ENCODE measurements around the gene ZNF423.

The ZNF423 gene

GRCh38 chr16:49623501-49624266 lies 232.2 kb downstream of the ZNF423 start:
- no peak for DNase-seq (ENCODE audit: low spot score)
- in situ Hi-C loops (cut with MboI; ENCODE audit: low sequenced_read_pairs, unreplicated experiment) = no loop called here
- no peak for TF ChIP-seq CTCF (IDR thresholded peaks at IDR 0.05; ENCODE audit: borderline replicate concordance, control extremely low read depth, extremely low read depth, insufficient read depth, missing control alignments)

- in situ Hi-C loops (cut with MboI; ENCODE audit: low sequenced_read_pairs, unreplicated experiment) = no loop called here
- DNase-seq (ENCODE audit: low spot score) = no peak
- TF ChIP-seq CTCF (IDR thresholded peaks at IDR 0.05; ENCODE audit: borderline replicate concordance, control extremely low read depth, extremely low read depth, insufficient read depth, missing control alignments) = no peak
Observed at GRCh38 chr16:49622421-49623402, 233.2 kb downstream of the ZNF423 start.

- in situ Hi-C loops (cut with MboI; ENCODE audit: low sequenced_read_pairs, unreplicated experiment) = no loop called here
- no peak for TF ChIP-seq CTCF (IDR thresholded peaks at IDR 0.05; ENCODE audit: borderline replicate concordance, control extremely low read depth, extremely low read depth, insufficient read depth, missing control alignments)
- no peak for DNase-seq (ENCODE audit: low spot score)
Observed at GRCh38 chr16:49622084-49622390, 233.9 kb downstream of the ZNF423 start.

GRCh38 chr16:49621241-49622083 lies 234.4 kb downstream of the ZNF423 start:
- DNase-seq (ENCODE audit: low spot score) = no peak
- TF ChIP-seq CTCF (IDR thresholded peaks at IDR 0.05; ENCODE audit: borderline replicate concordance, control extremely low read depth, extremely low read depth, insufficient read depth, missing control alignments) = no peak
- in situ Hi-C loops (cut with MboI; ENCODE audit: low sequenced_read_pairs, unreplicated experiment) = no loop called here

- no peak for DNase-seq (ENCODE audit: low spot score)
- in situ Hi-C loops (cut with MboI; ENCODE audit: low sequenced_read_pairs, unreplicated experiment) = no loop called here
- TF ChIP-seq CTCF (IDR thresholded peaks at IDR 0.05; ENCODE audit: borderline replicate concordance, control extremely low read depth, extremely low read depth, insufficient read depth, missing control alignments) = no peak
Observed at GRCh38 chr16:49620869-49621240, 235.1 kb downstream of the ZNF423 start.
